ENCODE measurements around the gene CBY2. TPM values are rescaled to one million over a fixed set of nuclear protein-coding genes. Genes with fewer than 3 reads are reported as not detected.
"Not testable (repeated sequence)": the region's sequence is repeated elsewhere in the genome, so short reads cannot be mapped to it uniquely, and the experiment has no call there.

The CBY2 gene
- total RNA-seq, 1 experiment from 2014 or later = not detected

GRCh38 chr13:45757589-45757988, 55.5 kb downstream of the CBY2 start:
- not testable (repeated sequence) for DNase-seq; H3K4ac ChIP-seq (ENCODE audit: low read depth, low read length); H3K4me1 ChIP-seq (ENCODE audit: insufficient read depth, low read length); H3K23ac ChIP-seq (ENCODE audit: insufficient read length, low read depth, low read length); H3K23me2 ChIP-seq (ENCODE audit: insufficient read length, low read depth, low read length, poor library complexity, severe bottlenecking); H4K20me1 ChIP-seq (ENCODE audit: control insufficient read depth, insufficient read depth, insufficient read length); H2AK5ac ChIP-seq (ENCODE audit: insufficient read length, low read length); H3K79me1 ChIP-seq (ENCODE audit: insufficient read depth, low read depth, low read length, poor library complexity, severe bottlenecking); H2AFZ ChIP-seq (ENCODE audit: low read length); H3T11ph ChIP-seq (ENCODE audit: low read length); H3K9ac ChIP-seq (ENCODE audit: extremely low read depth, insufficient read length, low read length); H3K4me2 ChIP-seq (ENCODE audit: insufficient read depth, insufficient read length, low read length); H3K56ac ChIP-seq (ENCODE audit: insufficient read length, low read depth, low read length); H2BK20ac ChIP-seq (ENCODE audit: low read depth, low read length, poor library complexity, severe bottlenecking); H3K27ac ChIP-seq (ENCODE audit: insufficient read length, low read depth, low read length); H3K27me3 Mint-ChIP-seq (ENCODE audit: low read depth); H3K14ac ChIP-seq (ENCODE audit: insufficient read depth, low read length); H3K27me3 ChIP-seq (ENCODE audit: insufficient read depth, low read length); H3K4me3 Mint-ChIP-seq; H3K27ac Mint-ChIP-seq; H2BK5ac ChIP-seq (ENCODE audit: insufficient read length, low read length); H3K18ac ChIP-seq (ENCODE audit: insufficient read length, low read depth, low read length); H4K8ac ChIP-seq (replicated peaks; ENCODE audit: insufficient read length, low read depth, low read length); H2BK120ac ChIP-seq (ENCODE audit: low read depth, low read length, poor library complexity, severe bottlenecking); H2BK12ac ChIP-seq (ENCODE audit: insufficient read length, low read depth, low read length); H2BK15ac ChIP-seq (ENCODE audit: low read depth, low read length); H3K36me3 Mint-ChIP-seq (ENCODE audit: insufficient read depth in 1 of 3, low read depth in 3 of 3); H4K91ac ChIP-seq (ENCODE audit: insufficient read length, low read depth, low read length); H3K9me3 ChIP-seq (ENCODE audit: control insufficient read depth, low read depth, low read length); H4K5ac ChIP-seq (ENCODE audit: insufficient read length, low read depth, low read length); H3K4me1 Mint-ChIP-seq; H3K79me2 ChIP-seq (ENCODE audit: insufficient read depth, low read length)
- no CpG with 5 or more reads among the region's 3 CpGs for WGBS (ENCODE audit: extremely low coverage, insufficient read length, low lambda C conversion rate)
- peaks cover 10 to 17% of the 10 kb centered on the region in 2 experiments for H3K9me3 Mint-ChIP-seq
